ENCODE results near the gene CEP131. TPM values are rescaled to one million over a fixed set of nuclear protein-coding genes. Genes with fewer than 3 reads are reported as not detected.

CEP131 gene
- total and polyA plus RNA-seq, 2 of the 4 experiments (the other 2 are of a cell fraction), result 4.8 to 9.6 TPM

- Histone ChIP-seq H2BK120ac (ENCODE audit: low read depth, low read length) (no peak overlapping the region), H3K27me3 (ENCODE audit: control insufficient read depth, insufficient read depth, low read length) (peaks cover 51% of the 10 kb centered on the region), H3K4me3 (ENCODE audit: insufficient read depth, low read depth, low read length) (no peak overlapping the region), H3K4me2 (ENCODE audit: low read depth, low read length) (no peak overlapping the region), H2AK5ac (ENCODE audit: low read depth, low read length) (no peak overlapping the region), H3K4ac (ENCODE audit: low read depth, low read length) (no peak overlapping the region), H2BK15ac (ENCODE audit: low read depth, low read length) (no peak overlapping the region), H3K14ac (replicated peaks; ENCODE audit: low read depth, low read length) (no peak overlapping the region), H4K91ac (ENCODE audit: insufficient read depth, low read depth, low read length) (no peak overlapping the region), H3K9me1 (ENCODE audit: insufficient read depth, low read length) (no peaks in the 10 kb centered on the region), H2AFZ (replicated peaks; ENCODE audit: low read length, poor library complexity) (peak overlapping the region; percentile 43), H3K4me1 (ENCODE audit: control insufficient read depth, insufficient read depth, low read length) (no peaks in the 10 kb centered on the region), H3K36me3 (ENCODE audit: control insufficient read depth, insufficient read depth, low read length) (no peaks in the 10 kb centered on the region), H3K18ac (ENCODE audit: low read depth, low read length) (no peak overlapping the region), H3K27ac (ENCODE audit: insufficient read depth, low read length) (no peak overlapping the region), H3K56ac (ENCODE audit: extremely low read depth, insufficient read depth, low read length) (no peak overlapping the region), H2BK5ac (ENCODE audit: low read depth, low read length, poor library complexity, severe bottlenecking) (no peak overlapping the region), H2AK9ac (replicated peaks; ENCODE audit: low read depth, low read length, poor library complexity) (no peak overlapping the region), H3K9ac (ENCODE audit: low read depth, low read length) (no peak overlapping the region), H4K20me1 (ENCODE audit: insufficient read depth, low read length) (no peaks in the 10 kb centered on the region), H2BK20ac (ENCODE audit: low read depth, low read length) (no peak overlapping the region), H4K8ac (ENCODE audit: low read depth in 2 of 2, low read length in 2 of 2) (no peak overlapping the region), H4K5ac (ENCODE audit: low read depth, low read length) (no peak overlapping the region), H3K9me3 (ENCODE audit: control insufficient read depth, insufficient read depth, low read length) (no peaks in the 10 kb centered on the region), H3K79me1 (ENCODE audit: low read depth in 1 of 2, low read length in 2 of 2) (no peaks in the 10 kb centered on the region), H3K23ac (ENCODE audit: low read depth, low read length) (no peak overlapping the region)
- in situ Hi-C loops (cut with MboI; ENCODE audit: low sequenced_read_pairs), result no loop called here
- 40% methylated on average over 5 of the region's 19 CpGs; no CpG with 5 or more reads in 1 of the 2 experiments for whole genome bisulfite sequencing, 2 experiments (ENCODE audit: extremely low coverage in 2 of 2, insufficient read length in 1 of 2)
- ChIA-PET POLR2A (ENCODE audit: unreplicated experiment) (no interaction called here), CTCF (no interaction called here)
- BruUV-seq (replicated peaks), result no TSS peak
- TF ChIP-seq NFE2L2 (IDR thresholded peaks at IDR 0.05; ENCODE audit: low read depth, low read length) (no peak), MAZ (IDR thresholded peaks at IDR 0.05; ENCODE audit: borderline replicate concordance, low read depth, low read length) (no peak), CEBPB (IDR thresholded peaks at IDR 0.05; ENCODE audit: low read depth, low read length) (no peak), RCOR1 (IDR thresholded peaks at IDR 0.05; ENCODE audit: insufficient replicate concordance, low read length) (no peak), SMC3 (IDR thresholded peaks at IDR 0.05; ENCODE audit: low read depth, low read length) (no peak), ELK1 (IDR thresholded peaks at IDR 0.05; ENCODE audit: borderline replicate concordance, low read depth, low read length) (no peak), USF2 (IDR thresholded peaks at IDR 0.05; ENCODE audit: low read depth, low read length) (no peak), CTCF (conservative IDR thresholded peaks at IDR 0.05; ENCODE audit: low read depth, low read length) (no peak), MAFK (IDR thresholded peaks at IDR 0.05; ENCODE audit: low read depth, low read length) (no peak), POLR2A (IDR thresholded peaks at IDR 0.05; ENCODE audit: low read depth, low read length) (no peak), RFX5 (IDR thresholded peaks at IDR 0.05; ENCODE audit: low read depth, low read length) (no peak), CHD1 (IDR thresholded peaks at IDR 0.05; ENCODE audit: low read depth, low read length) (no peak), MXI1 (IDR thresholded peaks at IDR 0.05; ENCODE audit: borderline replicate concordance, low read depth, low read length) (no peak), FOS (IDR thresholded peaks at IDR 0.05; ENCODE audit: low read depth, low read length) (no peak), RAD21 (IDR thresholded peaks at IDR 0.05; ENCODE audit: low read length) (no peak)
- no peak for DNase-seq
- dilution Hi-C loops (cut with HindIII; ENCODE audit: low sequenced_read_pairs, unreplicated experiment), result no loop called here
- ATAC-seq (ENCODE audit: low read depth), result no peak
- intact Hi-C loops (cut with micrococcal nuclease), result no loop called here
These were observed 59.6 kb downstream of the CEP131 start for GRCh38 chr17:81163051-81163695.

Measured in IMR-90 (cell line).